Measurements from ENCODE around the gene SV2B.
A peak's percentile ranks its signal among the peaks of the same experiment; 100 is the strongest.

Gene SV2B

DNA sequence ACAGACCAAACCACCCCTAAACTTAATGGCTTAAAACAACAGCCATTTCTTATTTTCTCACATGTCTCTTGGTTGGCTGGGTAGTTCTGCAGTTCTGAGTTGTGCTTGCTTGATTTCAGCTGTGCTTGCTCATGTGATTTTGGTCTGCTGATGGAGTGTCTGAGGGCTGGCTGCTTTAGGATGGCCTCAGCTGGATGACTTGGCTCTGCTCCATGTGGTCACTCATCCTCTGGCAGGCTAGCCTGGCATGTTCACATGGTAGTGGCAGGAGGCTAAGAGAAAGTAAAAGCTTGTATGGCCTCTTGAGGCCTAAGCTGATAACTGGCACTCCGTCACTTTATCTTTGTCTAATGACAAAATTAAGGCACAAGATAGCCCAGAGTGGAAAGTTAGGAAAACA lies 4.1 kb downstream of the SV2B start:
- TF ChIP-seq CTCF (IDR thresholded peaks at IDR 0.05; ENCODE audit: low read depth, low read length) = no peak
- no peak for DNase-seq
- Histone ChIP-seq H3K4me3 (ENCODE audit: low read depth, low read length) (no peak overlapping the region), H3K9me3 (ENCODE audit: severe bottlenecking) (no peaks in the 10 kb centered on the region), H3K27ac (no peak overlapping the region), H3K27me3 (ENCODE audit: insufficient read depth, low read depth, severe bottlenecking) (no peaks in the 10 kb centered on the region), H3K36me3 (no peaks in the 10 kb centered on the region)

DNA sequence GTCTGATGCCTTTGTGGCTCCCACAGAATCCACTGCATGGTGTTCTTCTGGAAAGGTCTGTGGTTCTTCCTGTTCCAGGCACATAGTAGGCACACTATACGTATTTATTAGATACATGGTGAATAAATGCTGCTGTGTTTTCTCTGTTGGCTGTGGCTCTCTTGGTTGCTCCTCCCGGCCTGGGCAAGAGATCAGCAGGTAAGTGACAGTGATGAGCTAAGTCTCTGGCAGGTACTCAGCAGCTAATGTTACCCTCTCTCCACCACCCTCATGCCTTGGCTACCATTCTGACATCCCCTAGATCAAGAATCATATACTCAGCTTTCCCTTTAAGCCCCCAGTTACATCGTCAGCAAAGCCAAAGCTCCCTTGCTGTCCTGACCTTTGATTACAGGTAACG lies 8.4 kb downstream of the SV2B start:
- Histone ChIP-seq H3K4me3 (ENCODE audit: low read depth, low read length) (no peak overlapping the region), H3K27ac (no peak overlapping the region)

DNA sequence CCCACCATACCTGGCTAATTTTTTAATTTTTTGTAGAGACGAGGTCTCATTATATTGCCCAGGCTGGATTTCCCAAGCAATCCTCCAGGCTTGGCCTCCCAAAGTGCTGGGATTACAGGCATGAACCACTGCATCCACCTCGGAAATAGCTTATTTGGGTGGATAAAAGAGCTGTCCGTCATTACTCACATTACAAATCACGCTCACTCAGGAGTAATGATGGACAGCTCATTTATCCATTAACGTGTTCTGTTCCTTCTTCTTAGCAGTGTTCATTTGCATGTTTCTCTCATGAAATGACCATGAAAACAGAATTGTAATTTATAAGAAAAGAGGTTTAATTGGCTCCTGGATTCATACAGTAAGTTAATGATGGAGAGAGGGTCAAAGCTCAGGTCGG lies 9.8 kb downstream of the SV2B start:
- no peak for DNase-seq
- Histone ChIP-seq H3K27me3 (ENCODE audit: insufficient read depth, low read depth, severe bottlenecking) (no peaks in the 10 kb centered on the region), H3K36me3 (no peaks in the 10 kb centered on the region), H3K4me3 (ENCODE audit: low read depth, low read length) (no peak overlapping the region), H3K9me3 (ENCODE audit: severe bottlenecking) (no peaks in the 10 kb centered on the region), H3K27ac (no peak overlapping the region)
- no peak for TF ChIP-seq CTCF (IDR thresholded peaks at IDR 0.05; ENCODE audit: low read depth, low read length)

More for the DNA sequence above, 8.4 kb downstream of the SV2B start:
- Histone ChIP-seq H3K36me3 (no peaks in the 10 kb centered on the region), H3K9me3 (ENCODE audit: severe bottlenecking) (no peaks in the 10 kb centered on the region), H3K27me3 (ENCODE audit: insufficient read depth, low read depth, severe bottlenecking) (no peaks in the 10 kb centered on the region)
- DNase-seq = no peak
- TF ChIP-seq CTCF (IDR thresholded peaks at IDR 0.05; ENCODE audit: low read depth, low read length) = no peak

- H3K4me3 ChIP-seq (ENCODE audit: low read depth, low read length) = no peak overlapping the region
- DNase-seq = peak; percentile 44
- H3K27ac ChIP-seq = no peak overlapping the region
- no peaks in the 10 kb centered on the region for H3K36me3 ChIP-seq
- no peak for TF ChIP-seq CTCF (IDR thresholded peaks at IDR 0.05; ENCODE audit: low read depth, low read length)
- no peaks in the 10 kb centered on the region for H3K27me3 ChIP-seq (ENCODE audit: insufficient read depth, low read depth, severe bottlenecking)
- no peaks in the 10 kb centered on the region for H3K9me3 ChIP-seq (ENCODE audit: severe bottlenecking)
Measured at GRCh38 chr15:91110407-91110806, 10.3 kb downstream of the SV2B start.

DNA sequence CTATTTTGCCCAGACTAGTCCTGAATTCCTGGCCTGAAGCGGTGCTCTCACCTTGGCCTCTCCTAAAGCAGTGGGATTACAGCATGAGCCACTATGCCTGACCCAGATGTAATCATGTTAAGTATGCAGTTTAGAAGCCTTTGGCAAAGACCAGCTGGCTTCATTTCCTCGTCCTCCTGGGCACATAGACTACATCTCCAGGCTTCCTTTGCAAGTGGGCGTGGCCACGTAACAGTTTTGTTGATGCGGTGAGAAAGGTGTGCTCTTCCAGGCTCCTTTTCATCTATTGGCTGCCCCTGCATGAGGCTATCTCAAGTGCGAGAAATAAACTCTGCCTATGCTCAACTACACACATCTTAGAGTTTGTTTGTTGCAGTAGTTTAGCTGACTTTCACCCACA lies 13.0 kb downstream of the SV2B start:
- peaks cover 8% of the 10 kb centered on the region for H3K9me3 ChIP-seq (ENCODE audit: severe bottlenecking)
- no peaks in the 10 kb centered on the region for H3K27me3 ChIP-seq (ENCODE audit: insufficient read depth, low read depth, severe bottlenecking)
- peak overlapping the region; percentile 91 for H3K27ac ChIP-seq
- H3K36me3 ChIP-seq = no peaks in the 10 kb centered on the region
- H3K4me3 ChIP-seq (ENCODE audit: low read depth, low read length) = no peak overlapping the region
- TF ChIP-seq CTCF (IDR thresholded peaks at IDR 0.05; ENCODE audit: low read depth, low read length) = no peak
- peak; percentile 93 for DNase-seq

DNA sequence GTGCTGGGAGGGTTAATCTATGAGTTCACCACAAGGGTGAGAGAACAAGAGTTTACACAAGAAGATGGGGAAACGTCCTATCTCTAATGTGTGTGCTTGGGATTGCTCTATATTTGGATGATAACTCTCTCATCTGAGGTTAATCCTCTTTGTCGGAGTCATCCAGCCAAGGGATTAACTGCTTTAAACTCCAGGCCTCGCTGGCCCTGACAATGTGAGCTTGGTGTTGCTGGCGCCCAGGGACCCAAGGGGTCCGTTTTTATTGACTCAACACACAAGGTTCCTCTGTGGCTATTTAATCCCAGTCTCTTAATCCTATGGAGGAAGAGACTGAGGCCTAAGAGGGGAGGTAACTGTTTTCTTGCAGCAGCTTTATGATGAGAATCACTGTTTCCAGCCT lies 14.2 kb downstream of the SV2B start:
- peaks cover 8% of the 10 kb centered on the region for H3K9me3 ChIP-seq (ENCODE audit: severe bottlenecking)
- no peaks in the 10 kb centered on the region for H3K36me3 ChIP-seq
- H3K27me3 ChIP-seq (ENCODE audit: insufficient read depth, low read depth, severe bottlenecking) = no peaks in the 10 kb centered on the region
- H3K27ac ChIP-seq = peak overlapping the region; percentile 91
- TF ChIP-seq CTCF (IDR thresholded peaks at IDR 0.05; ENCODE audit: low read depth, low read length) = no peak
- peak overlapping the region; percentile 35 for H3K4me3 ChIP-seq (ENCODE audit: low read depth, low read length)
- DNase-seq = peak; percentile 94

All from WERI-Rb-1 (cell line).